ENCODE data around the gene PTAFR. TPM values are rescaled to one million over a fixed set of nuclear protein-coding genes. Genes with fewer than 3 reads are reported as not detected.
A peak's percentile ranks its signal among the peaks of the same experiment; 100 is the strongest.

The PTAFR gene
- total RNA-seq, 1 donor from 2014 or later = 52.8 TPM

DNA sequence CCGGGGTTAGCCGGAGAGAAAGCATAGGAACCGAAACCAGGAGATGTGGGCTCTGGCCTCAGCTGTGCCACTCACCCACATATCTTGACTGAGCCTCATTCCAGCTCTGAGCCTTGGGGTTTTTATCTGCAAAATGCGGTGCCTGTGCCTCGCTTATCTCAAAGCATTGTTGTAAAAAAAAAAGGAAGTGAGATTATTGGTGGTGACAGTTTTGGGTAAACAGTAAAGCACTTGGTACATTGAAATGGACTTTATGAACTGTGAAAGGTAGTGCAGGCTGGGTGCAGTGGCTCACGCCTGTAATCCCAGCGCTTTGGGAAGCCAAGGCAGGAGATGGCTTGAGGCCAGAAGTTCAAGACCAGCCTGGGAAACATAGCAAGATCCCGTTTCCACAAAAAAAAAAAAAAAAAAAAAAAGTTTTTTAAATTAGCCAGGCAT, 3.8 kb downstream of the PTAFR start:
- H3K36me3 ChIP-seq = no peaks in the 10 kb centered on the region
- no peaks in the 10 kb centered on the region for H3K9me3 ChIP-seq
- peaks cover 56% of the 10 kb centered on the region for H3K4me1 ChIP-seq
- DNase-seq (peak; percentile 53), ATAC-seq (peak; percentile 59)
- TF ChIP-seq, protein P1, sequence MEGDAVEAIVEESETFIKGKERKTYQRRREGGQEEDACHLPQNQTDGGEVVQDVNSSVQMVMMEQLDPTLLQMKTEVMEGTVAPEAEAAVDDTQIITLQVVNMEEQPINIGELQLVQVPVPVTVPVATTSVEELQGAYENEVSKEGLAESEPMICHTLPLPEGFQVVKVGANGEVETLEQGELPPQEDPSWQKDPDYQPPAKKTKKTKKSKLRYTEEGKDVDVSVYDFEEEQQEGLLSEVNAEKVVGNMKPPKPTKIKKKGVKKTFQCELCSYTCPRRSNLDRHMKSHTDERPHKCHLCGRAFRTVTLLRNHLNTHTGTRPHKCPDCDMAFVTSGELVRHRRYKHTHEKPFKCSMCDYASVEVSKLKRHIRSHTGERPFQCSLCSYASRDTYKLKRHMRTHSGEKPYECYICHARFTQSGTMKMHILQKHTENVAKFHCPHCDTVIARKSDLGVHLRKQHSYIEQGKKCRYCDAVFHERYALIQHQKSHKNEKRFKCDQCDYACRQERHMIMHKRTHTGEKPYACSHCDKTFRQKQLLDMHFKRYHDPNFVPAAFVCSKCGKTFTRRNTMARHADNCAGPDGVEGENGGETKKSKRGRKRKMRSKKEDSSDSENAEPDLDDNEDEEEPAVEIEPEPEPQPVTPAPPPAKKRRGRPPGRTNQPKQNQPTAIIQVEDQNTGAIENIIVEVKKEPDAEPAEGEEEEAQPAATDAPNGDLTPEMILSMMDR (IDR thresholded peaks at IDR 0.05) = no peak
- peak overlapping the region; percentile 68 for H3K27ac ChIP-seq
- no peaks in the 10 kb centered on the region for H3K27me3 ChIP-seq (ENCODE audit: low read depth)
- intact Hi-C loops (cut with DNase I) = no loop called here
- H3K4me3 ChIP-seq = peak overlapping the region; percentile 14

DNA sequence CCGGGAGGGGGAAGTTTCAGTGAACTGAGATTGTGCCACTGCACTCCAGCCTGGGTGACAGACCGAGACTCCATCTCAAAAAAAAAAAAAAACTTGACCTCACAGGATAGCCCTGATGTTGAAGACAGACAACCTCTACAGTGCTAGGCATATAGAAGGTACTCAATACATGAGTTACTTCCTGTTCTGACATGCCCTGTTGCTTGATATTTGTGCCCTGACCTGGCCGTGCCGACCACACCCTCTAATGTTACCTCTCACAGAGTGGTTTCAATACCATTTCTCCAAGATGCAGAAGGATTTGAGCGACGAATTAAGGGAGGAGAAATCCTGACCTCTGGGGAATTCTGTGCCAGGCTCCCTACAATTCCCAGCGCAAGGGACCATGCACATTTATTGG, 5.2 kb downstream of the PTAFR start:
- intact Hi-C loops (cut with DNase I) = no loop called here
- ATAC-seq = no peak
- H3K4me1 ChIP-seq = peaks cover 56% of the 10 kb centered on the region
- no peak overlapping the region for H3K27ac ChIP-seq
- no peaks in the 10 kb centered on the region for H3K36me3 ChIP-seq
- H3K4me3 ChIP-seq = no peak overlapping the region
- TF ChIP-seq, protein P1 (IDR thresholded peaks at IDR 0.05) = no peak
- H3K9me3 ChIP-seq = no peaks in the 10 kb centered on the region
- H3K27me3 ChIP-seq (ENCODE audit: low read depth) = no peaks in the 10 kb centered on the region
- peak; percentile 24 for DNase-seq

DNA sequence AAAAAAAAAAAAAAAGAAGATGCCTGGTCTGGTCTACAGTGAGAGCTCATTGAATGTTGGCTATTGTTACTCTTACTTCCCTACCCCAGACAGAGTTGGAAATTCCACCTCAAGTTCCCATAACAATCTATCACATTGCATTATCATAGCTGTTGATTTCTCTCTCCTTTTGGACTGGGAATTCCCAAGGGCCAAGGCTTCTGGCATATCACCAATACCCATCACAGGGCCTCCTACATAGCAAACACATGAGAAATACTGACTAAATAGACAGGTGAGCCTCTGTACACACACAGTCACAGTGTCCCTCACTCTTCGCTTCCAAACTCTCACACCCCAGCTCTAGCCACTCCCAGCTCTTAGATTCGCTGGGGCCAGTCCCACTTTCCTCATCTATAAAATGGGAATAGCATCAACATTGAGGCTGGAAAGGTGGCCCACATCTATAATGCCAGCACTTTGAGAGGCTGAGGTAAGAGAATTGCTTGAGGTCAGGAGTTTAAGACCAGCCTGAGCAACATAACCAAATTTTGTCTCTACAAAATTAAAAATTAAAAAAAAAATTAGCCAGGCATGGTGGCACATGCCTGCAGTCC, 6.4 kb downstream of the PTAFR start:
- ATAC-seq = no peak
- H3K27ac ChIP-seq = no peak overlapping the region

DNA sequence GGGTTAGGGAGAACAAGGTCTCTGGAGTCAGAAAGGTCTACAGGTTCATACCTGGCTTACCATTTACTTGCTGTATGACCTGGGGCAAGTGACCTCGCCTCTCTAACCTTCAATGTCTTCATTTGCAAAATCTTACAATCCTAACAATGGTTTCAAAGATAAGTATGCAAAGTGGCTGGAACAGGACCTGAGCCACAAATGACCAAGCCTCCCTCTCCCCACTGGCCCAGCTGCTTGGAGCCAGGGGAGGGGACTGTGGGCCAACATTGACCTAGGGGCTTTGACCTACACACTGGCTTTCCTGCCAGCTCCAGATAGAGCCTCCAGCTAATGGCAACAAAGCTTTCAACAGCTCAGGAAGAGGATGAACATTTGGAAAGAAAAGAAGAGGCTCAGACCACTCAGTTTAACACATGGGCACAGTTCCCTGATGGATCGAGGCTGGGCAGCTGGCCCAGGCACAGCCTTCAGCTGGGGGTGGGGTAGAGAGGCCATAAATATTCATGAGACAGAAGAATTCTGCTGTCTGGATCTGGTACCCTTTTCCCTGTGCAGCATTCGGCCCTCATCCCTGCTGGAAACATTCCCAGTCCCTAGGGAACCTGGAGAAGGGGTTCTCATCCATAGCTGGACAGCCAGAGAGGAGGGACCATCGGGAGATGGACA, 12.9 kb downstream of the PTAFR start:
- TF ChIP-seq, protein P1 (IDR thresholded peaks at IDR 0.05) = no peak
- intact Hi-C loops (cut with DNase I) = no loop called here
- Histone ChIP-seq H3K27ac (peak overlapping the region; percentile 3), H3K4me1 (peaks cover 53% of the 10 kb centered on the region), H3K4me3 (no peak overlapping the region), H3K9me3 (no peaks in the 10 kb centered on the region), H3K36me3 (no peaks in the 10 kb centered on the region), H3K27me3 (ENCODE audit: low read depth) (no peaks in the 10 kb centered on the region)
- DNase-seq (no peak), ATAC-seq (no peak)

More for the DNA sequence above, 6.4 kb downstream of the PTAFR start:
- H3K9me3 ChIP-seq = no peaks in the 10 kb centered on the region
- peaks cover 56% of the 10 kb centered on the region for H3K4me1 ChIP-seq
- DNase-seq = no peak
- H3K36me3 ChIP-seq = no peaks in the 10 kb centered on the region
- intact Hi-C loops (cut with DNase I) = no loop called here
- no peak overlapping the region for H3K4me3 ChIP-seq
- TF ChIP-seq, protein P1 (IDR thresholded peaks at IDR 0.05) = no peak
- H3K27me3 ChIP-seq (ENCODE audit: low read depth) = no peaks in the 10 kb centered on the region

DNA sequence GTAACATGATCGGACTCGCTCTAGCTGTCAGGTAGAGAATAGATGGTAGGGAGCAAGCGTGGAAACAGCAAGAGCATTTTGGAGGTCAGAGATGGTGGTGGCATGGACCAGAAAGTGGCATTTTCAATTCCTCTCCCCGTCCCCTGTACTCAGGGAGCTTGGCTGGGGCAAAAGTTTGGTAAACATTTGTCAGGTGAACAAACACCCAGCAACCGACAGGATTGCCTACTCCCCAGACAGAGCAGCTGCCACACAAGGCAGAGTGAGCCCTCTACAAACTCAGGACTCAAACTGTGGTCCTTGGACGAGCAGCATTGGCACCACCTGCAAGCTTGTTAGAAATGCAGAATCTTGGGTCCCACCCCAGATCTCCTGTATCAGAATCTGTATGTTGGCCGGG, 14.3 kb downstream of the PTAFR start:
- DNase-seq (no peak), ATAC-seq (no peak)
- intact Hi-C loops (cut with DNase I) = no loop called here
- Histone ChIP-seq H3K9me3 (no peaks in the 10 kb centered on the region), H3K4me1 (peaks cover 56% of the 10 kb centered on the region), H3K27me3 (ENCODE audit: low read depth) (no peaks in the 10 kb centered on the region), H3K4me3 (no peak overlapping the region), H3K27ac (peak overlapping the region; percentile 42), H3K36me3 (no peaks in the 10 kb centered on the region)
- TF ChIP-seq, protein P1 (IDR thresholded peaks at IDR 0.05) = no peak
